HG03469 (cell line): Measurements from ENCODE around the gene PODXL.
"Not testable (repeated sequence)": the region's sequence is repeated elsewhere in the genome, so short reads cannot be mapped to it uniquely, and the experiment has no call there.

Experiments
- ATAC-seq: cut with Tn5 transposase; IDR thresholded peaks from one replicate; pipeline ENCODE4 v1.9.1; 2021; ENCODE audit warnings: mild to moderate bottlenecking, moderate library complexity, moderate number of reproducible peaks; ENCODE audit not compliant: unreplicated experiment

PODXL gene

GRCh38 chr7:131497454-131497853, 59.0 kb downstream of the PODXL start:
- ATAC-seq: no peak

DNA sequence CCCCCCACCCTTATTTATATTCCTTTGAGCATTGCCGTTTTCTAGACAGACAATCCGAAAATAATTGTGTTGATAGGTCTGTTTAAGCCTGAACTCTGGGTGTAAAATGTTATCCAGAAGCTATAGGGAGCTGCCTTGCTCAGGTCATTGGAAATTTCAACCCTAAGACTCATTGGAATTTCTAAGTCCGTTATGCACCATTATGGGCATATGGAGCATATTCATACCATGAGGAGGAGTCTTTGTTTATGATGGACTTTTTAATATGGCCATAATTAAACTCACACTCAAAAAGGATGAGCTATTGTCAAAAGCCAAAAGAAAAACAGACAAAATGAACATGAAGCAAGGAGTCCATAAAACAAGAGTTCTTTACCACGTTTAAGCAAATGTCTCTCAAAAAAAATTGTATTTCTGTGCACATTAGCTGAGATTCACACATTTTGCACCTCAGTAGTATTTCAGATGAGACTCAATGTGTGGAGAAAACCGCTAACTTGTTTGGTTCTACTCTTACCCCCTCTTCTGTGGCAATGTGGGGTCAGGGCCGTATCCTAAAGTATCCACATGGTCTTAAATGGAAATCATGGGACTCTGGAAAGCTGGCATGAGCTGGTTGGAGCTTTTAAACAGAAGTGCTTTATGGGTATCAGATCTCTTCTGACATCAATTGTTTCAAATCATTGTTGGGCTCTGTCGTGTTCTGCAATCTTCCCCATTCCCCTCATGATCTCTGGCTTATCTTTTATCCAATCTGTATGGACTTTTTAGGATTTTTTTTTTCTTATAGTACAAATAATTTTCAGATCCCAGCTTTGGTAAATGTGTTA, 60.5 kb downstream of the PODXL start:
- no peak for ATAC-seq

DNA sequence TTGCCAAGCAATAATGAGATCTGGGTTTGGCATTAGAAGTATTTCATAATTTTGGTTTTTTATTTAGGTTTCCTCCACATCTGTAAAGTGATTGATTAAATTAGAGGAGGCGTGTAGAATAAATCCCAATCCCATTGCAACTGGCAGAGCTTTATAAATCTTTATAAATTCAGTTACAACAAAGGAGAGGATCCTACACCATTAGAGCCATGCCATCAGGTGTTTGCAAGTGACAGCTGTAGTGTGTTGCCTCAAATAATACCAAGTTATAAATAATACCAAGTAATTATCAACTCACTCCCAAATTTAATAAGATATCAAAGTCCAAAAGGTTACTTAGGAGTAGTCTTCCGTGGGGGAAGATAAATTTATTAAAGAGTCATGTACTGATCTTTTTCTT, 62.2 kb downstream of the PODXL start:
- ATAC-seq: no peak

DNA sequence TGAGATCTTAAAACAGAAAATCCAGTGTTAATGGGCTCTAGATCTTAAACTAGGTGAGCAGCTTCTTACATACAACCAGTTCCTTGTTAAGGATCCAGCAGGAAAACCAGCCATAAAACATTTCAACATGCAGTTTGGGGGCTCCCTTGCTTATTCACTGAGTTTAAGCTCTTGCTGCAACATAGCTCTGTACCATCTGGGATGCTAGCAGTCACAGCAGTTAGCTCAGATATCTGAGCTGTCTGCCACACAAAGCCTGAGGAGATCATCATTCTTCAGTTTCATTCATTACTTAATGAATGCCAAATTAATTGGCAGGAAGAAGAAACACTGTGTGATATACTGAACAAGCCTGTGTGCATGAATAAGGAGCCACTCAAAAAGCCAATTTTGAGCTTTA, 62.8 kb downstream of the PODXL start:
- no peak for ATAC-seq

- no peak for ATAC-seq
Observed at GRCh38 chr7:131493081-131493480, 63.3 kb downstream of the PODXL start.

GRCh38 chr7:131489881-131490280, 66.5 kb downstream of the PODXL start:
- ATAC-seq: no peak

DNA sequence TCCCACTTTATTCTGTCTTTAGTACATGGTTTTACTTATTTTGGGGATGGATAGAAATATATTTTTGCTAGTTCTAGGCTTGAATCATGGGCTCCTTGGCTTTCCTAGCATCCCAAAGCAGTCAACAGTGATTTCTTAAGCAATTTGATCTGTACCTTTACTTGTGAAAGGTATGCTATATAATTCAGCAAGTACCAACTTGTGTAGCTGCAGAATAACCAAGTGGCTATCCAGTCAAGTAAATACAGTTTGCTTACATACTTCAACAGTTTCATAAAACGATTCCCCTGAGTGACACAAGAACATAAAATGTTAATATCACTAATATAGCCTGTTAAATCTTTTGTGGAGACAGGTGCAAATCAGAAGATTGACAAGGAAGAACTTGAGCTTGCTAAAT, 67.2 kb downstream of the PODXL start:
- no peak for ATAC-seq

- ATAC-seq: no peak
Observed at GRCh38 chr7:131488361-131488760, 68.1 kb downstream of the PODXL start.

DNA sequence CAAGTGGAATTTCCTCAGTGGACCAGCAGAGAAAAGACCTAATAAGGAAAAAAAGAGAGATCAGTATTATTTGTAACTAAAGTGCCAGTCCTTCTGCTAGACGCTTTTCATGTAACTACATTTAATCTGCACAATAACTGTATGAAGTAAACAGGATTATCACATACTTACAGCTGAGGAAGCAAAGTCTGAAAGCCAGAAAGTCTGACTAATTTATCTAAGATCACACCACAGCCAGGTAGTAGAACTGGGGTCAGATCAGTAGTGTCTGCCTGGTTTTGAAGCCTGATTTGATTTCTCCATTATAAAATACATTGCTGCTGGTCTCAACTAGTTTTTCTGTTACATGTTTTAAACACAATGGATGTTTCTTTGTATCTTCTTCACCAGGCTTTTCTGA, 69.2 kb downstream of the PODXL start:
- ATAC-seq: no peak

DNA sequence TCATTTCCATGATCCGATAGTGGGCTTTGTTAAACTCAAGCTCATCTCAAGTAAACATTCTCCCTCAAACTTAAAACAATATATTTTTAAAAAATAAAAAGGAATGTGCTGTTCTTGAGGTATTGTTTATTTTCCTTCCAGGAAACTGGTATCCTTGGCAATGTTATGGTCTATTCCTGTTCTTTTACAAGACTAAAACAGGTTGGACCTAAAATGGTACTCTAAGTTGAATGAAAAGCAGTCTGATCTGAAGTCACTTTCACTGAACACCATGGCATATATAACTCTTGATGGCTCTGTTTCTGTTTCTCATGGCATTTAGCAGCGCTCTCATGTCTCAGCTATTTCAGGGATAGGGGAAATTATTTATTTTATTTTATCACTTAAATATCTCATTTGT, 70.1 kb downstream of the PODXL start:
- no peak for ATAC-seq

- ATAC-seq: no peak
Observed at GRCh38 chr7:131483586-131483985, 72.8 kb downstream of the PODXL start.

DNA sequence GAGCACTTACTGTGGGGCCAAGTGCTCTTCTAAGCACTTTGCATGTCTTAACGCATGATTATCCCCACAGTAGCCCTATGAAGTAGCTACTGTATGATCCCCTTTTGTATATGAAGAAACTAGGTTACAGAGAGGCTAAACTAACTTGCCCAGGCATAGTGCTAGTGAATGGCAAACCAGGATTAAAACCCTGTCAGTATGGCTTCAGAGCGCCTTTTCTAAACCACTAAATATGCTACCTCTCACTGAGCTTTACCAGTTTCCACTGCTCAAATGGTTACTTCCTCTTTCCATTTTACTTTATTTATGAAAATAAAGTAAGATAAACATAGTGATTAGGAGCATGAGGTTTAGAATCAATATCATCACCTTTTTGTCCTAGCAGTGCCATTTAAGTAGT, 73.6 kb downstream of the PODXL start:
- ATAC-seq: no peak

GRCh38 chr7:131480384-131481315, 75.8 kb downstream of the PODXL start:
- ATAC-seq: no peak

- ATAC-seq: no peak
Observed at GRCh38 chr7:131476740-131477139, 79.7 kb downstream of the PODXL start.

DNA sequence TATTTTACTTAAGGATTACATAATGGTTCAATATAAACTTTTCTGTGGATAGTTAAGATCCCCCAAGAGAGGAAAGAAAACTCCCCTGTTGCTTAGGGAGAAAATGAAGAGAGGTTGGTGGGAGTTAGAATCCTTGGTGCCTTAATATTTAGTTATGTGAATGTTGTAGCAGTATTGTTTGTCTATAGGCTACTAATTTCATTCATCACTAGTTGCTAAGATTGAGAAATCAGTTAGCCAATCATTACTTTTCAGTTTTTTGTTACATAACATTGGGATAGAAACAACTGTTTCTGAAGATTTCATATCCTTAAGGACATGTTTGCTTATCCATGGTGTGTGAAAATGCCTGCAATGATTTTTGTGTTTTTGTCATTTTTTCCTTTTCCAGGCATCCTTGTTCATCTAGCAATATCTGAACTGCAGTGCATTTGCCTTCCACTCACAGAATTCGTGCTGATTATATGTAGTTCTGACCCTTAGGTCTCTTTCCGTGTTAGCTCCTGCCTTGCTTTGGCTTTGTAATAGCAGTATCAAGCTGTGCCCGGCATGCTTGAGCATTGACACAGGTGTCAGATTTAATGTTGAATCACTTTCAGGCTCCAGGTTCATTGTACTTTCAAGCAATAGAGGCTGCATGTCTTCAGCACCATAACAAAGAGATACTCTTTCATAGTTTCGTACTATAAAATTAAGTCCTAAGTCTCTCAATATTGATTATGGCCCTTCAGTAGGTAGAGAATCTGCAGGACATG, 85.0 kb downstream of the PODXL start:
- no peak for ATAC-seq

DNA sequence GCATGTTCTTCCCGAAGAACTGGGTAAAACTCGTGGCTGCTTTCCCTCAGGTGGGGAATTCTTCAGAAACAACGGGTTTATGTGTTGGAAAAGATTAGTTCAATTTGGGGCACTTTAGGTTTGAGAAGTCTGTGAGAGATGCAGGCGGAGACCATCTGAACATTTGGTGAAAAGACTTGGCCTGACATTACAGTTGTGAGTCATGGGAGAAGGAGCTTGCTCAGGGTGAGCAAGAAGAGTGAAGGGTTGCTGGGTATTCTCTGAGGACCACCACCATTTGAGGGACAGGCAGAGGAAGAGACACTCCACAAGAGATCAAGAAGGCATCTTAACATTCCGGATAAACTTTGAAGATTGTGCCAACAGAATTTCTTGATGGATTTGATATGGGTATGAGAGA, 88.6 kb downstream of the PODXL start:
- ATAC-seq: no peak

DNA sequence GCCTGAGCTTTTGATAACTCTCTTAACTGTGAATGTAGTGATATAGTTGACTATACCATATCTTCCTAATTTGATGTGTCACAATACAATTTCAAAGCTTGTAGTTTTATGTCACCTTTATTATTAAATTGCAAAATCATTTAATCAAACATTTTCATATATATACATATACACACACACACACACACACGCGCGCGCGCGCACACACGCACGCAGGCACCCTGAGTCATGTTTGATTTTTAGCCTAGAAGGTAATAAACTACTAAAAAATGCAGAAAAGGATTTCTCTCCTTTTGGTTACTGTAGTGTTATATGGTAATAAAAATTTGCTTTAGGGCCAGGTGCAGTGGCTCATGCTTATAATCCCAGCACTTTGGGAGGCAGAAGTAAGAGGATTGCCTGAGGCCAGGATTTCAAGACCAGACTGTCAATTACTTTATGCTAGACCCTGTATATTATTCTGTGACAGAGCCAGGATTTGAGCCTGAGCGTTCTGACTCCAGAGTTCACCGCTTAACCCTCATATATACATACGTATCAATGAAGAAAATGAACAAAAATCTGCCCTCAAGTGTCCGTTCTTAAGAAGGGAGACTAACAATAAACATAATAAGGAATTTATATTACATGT, 89.6 kb downstream of the PODXL start:
- no peak for ATAC-seq

GRCh38 chr7:131462715-131463114, 93.7 kb downstream of the PODXL start:
- not testable (repeated sequence) for ATAC-seq

DNA sequence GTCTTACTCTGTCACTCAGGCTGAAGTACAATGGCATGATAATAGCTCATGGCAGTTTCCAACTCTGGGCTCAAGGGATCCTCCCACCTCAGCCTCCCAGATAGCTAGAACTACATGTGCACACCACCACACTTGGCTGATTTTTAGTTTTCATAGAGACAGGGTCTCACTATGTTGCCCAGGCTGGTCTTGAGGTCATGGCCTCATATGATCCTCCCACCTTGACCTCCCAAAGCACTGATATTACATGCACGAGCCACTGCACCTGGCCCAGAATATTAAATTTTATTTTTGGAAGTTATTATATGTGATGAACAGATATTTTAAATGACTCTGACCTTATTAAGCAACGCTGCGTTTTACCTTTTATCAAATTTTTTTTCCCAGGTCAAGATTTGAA, 94.4 kb downstream of the PODXL start:
- no peak for ATAC-seq

DNA sequence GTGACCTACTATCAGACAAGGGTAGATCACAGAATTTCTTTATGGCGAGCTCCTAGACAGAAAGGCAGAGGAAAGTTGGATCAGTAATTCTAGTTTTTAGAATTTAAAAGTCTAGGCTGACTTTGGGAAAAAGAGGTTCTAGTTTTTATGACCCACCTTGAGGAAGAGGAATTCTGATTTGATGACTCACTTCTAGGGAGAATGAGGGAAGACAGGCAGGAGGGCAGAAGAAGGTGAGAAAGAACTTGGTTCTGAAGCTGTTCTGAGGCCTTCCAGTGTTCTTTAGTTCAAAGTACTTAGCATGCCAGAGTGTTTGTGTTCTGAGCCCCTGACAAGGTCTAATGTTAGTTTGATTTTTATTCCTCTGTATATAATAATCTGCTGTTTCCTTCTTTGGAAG, 97.2 kb downstream of the PODXL start:
- ATAC-seq: no peak

DNA sequence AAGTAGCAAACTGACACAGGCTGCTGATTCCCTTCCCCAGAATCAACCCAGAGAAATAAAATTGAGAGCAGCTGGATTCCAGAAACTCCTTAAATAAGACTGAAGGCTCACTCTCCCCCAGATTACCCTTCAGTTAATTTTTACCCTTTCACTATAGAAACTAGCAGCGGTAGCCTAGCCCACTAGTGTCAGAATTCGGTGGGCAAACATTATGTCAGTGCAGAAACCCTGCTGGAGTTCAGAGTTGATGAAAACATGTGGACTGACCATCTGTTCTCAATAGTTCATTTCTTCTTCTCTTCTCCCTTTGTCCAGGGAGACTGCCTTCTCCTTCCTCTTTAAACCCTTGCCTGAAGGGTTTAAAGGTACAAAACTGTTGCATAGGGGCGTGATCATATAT, 100.1 kb downstream of the PODXL start:
- ATAC-seq: no peak
